Stimulated activated CD8-positive, alpha-beta memory T cell treated with anti-CD3 and anti-CD28 coated beads, Interleukin-2, amount 100 ng/mL, for 1 hour (primary cell): ENCODE results near the gene TMPRSS4.
A peak's percentile ranks its signal among the peaks of the same experiment; 100 is the strongest.

Experiments used
- DNase-seq, 2 donors: peaks; one replicate each; pipeline ENCODE4 v3.0.0-alpha.2; 2020; ENCODE audit warnings: low read depth in 2 of 2

TMPRSS4 gene

GRCh38 chr11:118076754-118077281, at the start of gene TMPRSS4:
Gene TMPRSS4, plus strand, starts transcription at chr11:118077078. Its CDS starts 225 bp downstream, at chr11:118077303.
- no peak for DNase-seq

- DNase-seq = no peak
These were observed 49.2 kb upstream of the TMPRSS4 start for GRCh38 chr11:118027694-118028093.

- no peak for DNase-seq
These were observed 48.3 kb upstream of the TMPRSS4 start for GRCh38 chr11:118028626-118029025.

GRCh38 chr11:118033443-118033842, 43.4 kb upstream of the TMPRSS4 start:
- DNase-seq = no peak

- DNase-seq = no peak
These were observed 34.7 kb upstream of the TMPRSS4 start for GRCh38 chr11:118042141-118042540.

- no peak for DNase-seq
These were observed 34.1 kb upstream of the TMPRSS4 start for GRCh38 chr11:118042796-118043195.

- no peak for DNase-seq
These were observed 31.7 kb upstream of the TMPRSS4 start for GRCh38 chr11:118045191-118045590.

- DNase-seq = peak in 1 of 2 donors; percentile 19
These were observed 30.6 kb upstream of the TMPRSS4 start for GRCh38 chr11:118046051-118046963.

GRCh38 chr11:118046964-118047700, 29.7 kb upstream of the TMPRSS4 start:
- no peak for DNase-seq

GRCh38 chr11:118047749-118048148, 29.1 kb upstream of the TMPRSS4 start:
- no peak for DNase-seq

GRCh38 chr11:118048472-118049370, 28.2 kb upstream of the TMPRSS4 start:
- no peak for DNase-seq

GRCh38 chr11:118049771-118050170, 27.1 kb upstream of the TMPRSS4 start:
- no peak for DNase-seq

GRCh38 chr11:118050208-118050891, 26.5 kb upstream of the TMPRSS4 start:
- no peak for DNase-seq

- DNase-seq = no peak
These were observed 25.7 kb upstream of the TMPRSS4 start for GRCh38 chr11:118051136-118051610.

- DNase-seq = peak; percentile 33 to 46
These were observed 25.0 kb upstream of the TMPRSS4 start for GRCh38 chr11:118051611-118052461.

GRCh38 chr11:118052581-118053206, 24.2 kb upstream of the TMPRSS4 start:
- no peak for DNase-seq

- DNase-seq = no peak
These were observed 21.9 kb upstream of the TMPRSS4 start for GRCh38 chr11:118054712-118055640.

GRCh38 chr11:118055966-118056365, 20.9 kb upstream of the TMPRSS4 start:
- DNase-seq = no peak
